ENCODE results near the gene HRAS. TPM values are rescaled to one million over a fixed set of nuclear protein-coding genes. Genes with fewer than 3 reads are reported as not detected.

The HRAS gene
- total and polyA plus RNA-seq, 2 of the 13 experiments (the other 11 are each of a cell fraction or from before 2014, with no cell fraction given): 32.9 to 50.0 TPM

DNA sequence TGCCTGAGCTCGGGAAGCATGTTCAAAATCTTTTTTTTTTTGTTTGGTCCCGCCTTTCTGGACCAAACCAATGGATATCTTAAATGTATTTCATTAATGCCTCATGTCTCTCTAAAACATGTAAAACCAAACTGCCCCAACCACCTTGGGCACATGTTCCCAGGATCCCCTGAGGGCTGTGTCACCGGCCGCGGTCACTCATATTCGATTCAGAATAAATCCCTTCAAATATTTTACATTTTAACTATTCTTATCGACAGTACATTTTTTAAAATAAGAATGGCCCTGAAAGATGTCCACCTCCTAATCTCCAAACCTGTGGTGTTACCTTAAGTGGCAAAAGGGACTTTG, 30.4 kb downstream of the HRAS start:
- DNase-seq (ENCODE audit: low spot score) (no peak), ATAC-seq (no peak), FAIRE-seq (no peak)
- in situ Hi-C loops (cut with HindIII; ENCODE audit: extremely low pct_ligation_motif_present, low pct_unique_long_range_greater_than_20kb) (no loop called here), intact Hi-C loops (cut with micrococcal nuclease; ENCODE audit: unreplicated experiment) (no loop called here)
- no TSS peak for BruUV-seq (replicated peaks)
- H3K4me1 ChIP-seq (ENCODE audit: insufficient read depth, low read length): peaks cover 21% of the 10 kb centered on the region
- H3K4me3 ChIP-seq (replicated peaks in 1 of 3; ENCODE audit: insufficient read depth in 1 of 3, low read depth in 2 of 3, low read length in 3 of 3): peak overlapping the region; percentile 54 to 96 (median 70); a peak in 4 of 6 replicates
- H3K9ac ChIP-seq (ENCODE audit: insufficient read depth, low read depth, low read length): peak overlapping the region; percentile 97; the same call in 1 of the 2 replicates
- no peaks in the 10 kb centered on the region for H3K9me3 ChIP-seq (ENCODE audit: low read length)
- no peaks in the 10 kb centered on the region for H3K27me3 ChIP-seq (ENCODE audit: control insufficient read depth in 1 of 2, insufficient read depth in 2 of 2, low read length in 2 of 2)
- peaks cover 15 to 33% of the 10 kb centered on the region in 2 experiments; a peak in 4 of 5 replicates for H3K36me3 ChIP-seq (replicated peaks in 1 of 2; ENCODE audit: control insufficient read depth in 1 of 2, insufficient read depth in 2 of 2, low read length in 2 of 2)
- TF ChIP-seq, protein P1, sequence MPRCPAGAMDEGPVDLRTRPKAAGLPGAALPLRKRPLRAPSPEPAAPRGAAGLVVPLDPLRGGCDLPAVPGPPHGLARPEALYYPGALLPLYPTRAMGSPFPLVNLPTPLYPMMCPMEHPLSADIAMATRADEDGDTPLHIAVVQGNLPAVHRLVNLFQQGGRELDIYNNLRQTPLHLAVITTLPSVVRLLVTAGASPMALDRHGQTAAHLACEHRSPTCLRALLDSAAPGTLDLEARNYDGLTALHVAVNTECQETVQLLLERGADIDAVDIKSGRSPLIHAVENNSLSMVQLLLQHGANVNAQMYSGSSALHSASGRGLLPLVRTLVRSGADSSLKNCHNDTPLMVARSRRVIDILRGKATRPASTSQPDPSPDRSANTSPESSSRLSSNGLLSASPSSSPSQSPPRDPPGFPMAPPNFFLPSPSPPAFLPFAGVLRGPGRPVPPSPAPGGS (CRISPR knock-in tag; IDR thresholded peaks at IDR 0.05): no peak
- no peak for TF ChIP-seq ZNF781 (CRISPR knock-in tag; IDR thresholded peaks at IDR 0.05; ENCODE audit: borderline replicate concordance, not compliant biosample characterization)
- H2AFZ ChIP-seq (ENCODE audit: low read length): no peak overlapping the region
- WGBS (ENCODE audit: low lambda C conversion rate): 94% methylated on average over 7 of the region's 7 CpGs
- H3K79me2 ChIP-seq (ENCODE audit: insufficient read depth, low read length): peaks cover 28% of the 10 kb centered on the region
- no peak overlapping the region for H3K27ac ChIP-seq (ENCODE audit: extremely low read length, insufficient read depth, low read length)
- H4K20me1 ChIP-seq (ENCODE audit: insufficient read depth, low read length): no peaks in the 10 kb centered on the region
- H3K4me2 ChIP-seq (ENCODE audit: low read depth, low read length): peak overlapping the region; percentile 96
- CTCF ChIA-PET (ENCODE audit: low intra/inter-chr PET ratio, low total read pairs): interaction anchor here (2.9 kb wide), 1 partner anchor 14 kb away, joined by 11 read pairs; no protein-coding TSS in a partner anchor
- POLR2A ChIA-PET: interaction anchor here (2.1 kb wide), 1 partner anchor 89 kb away, joined by 7 read pairs; the partner anchor contains the start of gene SIGIRR

DNA sequence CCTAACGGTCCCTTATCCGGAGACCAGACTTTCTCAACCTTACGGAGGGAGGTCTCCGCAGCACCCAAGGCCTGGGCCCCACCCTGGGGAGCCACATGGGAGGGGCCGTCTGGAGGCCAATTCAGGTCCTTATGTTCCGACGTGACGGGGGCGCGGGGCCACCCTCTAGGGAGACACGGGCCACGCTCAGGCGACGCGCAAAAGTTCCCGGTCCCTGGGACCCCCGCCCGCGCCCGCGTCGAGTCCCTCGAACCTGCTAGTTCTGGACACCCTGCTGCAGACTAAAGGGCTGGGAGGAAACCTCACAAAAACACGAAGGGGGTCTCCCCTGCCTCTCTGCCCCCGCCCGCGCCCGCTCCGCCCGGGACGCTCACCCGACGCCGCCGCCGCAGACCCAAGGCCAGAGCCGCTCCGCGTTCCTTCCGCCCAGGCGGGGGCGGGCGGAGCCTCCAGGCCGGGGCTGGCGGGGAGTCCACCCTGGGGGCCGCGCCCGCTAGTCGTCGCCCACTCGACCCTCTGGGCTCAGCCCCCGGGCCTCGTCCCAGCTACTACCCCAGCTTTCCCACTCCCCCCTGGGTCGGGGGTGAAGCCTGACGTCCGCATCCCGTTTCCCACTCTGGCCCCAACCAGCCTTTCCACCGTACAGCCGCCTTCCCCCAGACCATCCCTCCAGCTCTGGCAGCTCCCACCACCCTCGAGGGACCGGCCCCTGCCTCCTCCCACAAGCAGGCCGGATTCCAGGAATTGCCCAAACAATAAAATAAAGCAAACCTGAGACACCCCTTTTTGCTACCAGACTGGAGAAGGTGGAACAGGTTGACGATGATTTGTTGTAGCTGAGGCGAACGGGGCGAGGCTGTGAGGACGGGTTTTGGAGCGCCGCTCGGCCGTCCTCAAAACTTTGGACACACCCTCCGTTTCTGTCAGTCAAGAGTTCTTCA, 31.1 kb downstream of the HRAS start:
- H3K9ac ChIP-seq (ENCODE audit: insufficient read depth, low read depth, low read length): no peak overlapping the region
- no peak overlapping the region for H3K4me2 ChIP-seq (ENCODE audit: low read depth, low read length)
- ChIA-PET POLR2A (no interaction called here), CTCF (ENCODE audit: low intra/inter-chr PET ratio, low total read pairs) (no interaction called here)
- 97% methylated on average over 57 of the region's 72 CpGs for WGBS (ENCODE audit: low lambda C conversion rate)
- FAIRE-seq (no peak), DNase-seq (ENCODE audit: low spot score) (no peak), ATAC-seq (no peak)
- peaks cover 28% of the 10 kb centered on the region for H3K79me2 ChIP-seq (ENCODE audit: insufficient read depth, low read length)
- H3K36me3 ChIP-seq (replicated peaks in 1 of 2; ENCODE audit: control insufficient read depth in 1 of 2, insufficient read depth in 2 of 2, low read length in 2 of 2): peaks cover 18 to 37% of the 10 kb centered on the region in 2 experiments
- H4K20me1 ChIP-seq (ENCODE audit: insufficient read depth, low read length): no peaks in the 10 kb centered on the region
- no peaks in the 10 kb centered on the region for H3K27me3 ChIP-seq (ENCODE audit: control insufficient read depth in 1 of 2, insufficient read depth in 2 of 2, low read length in 2 of 2)
- in situ Hi-C loops (cut with HindIII; ENCODE audit: extremely low pct_ligation_motif_present, low pct_unique_long_range_greater_than_20kb) (no loop called here), intact Hi-C loops (cut with micrococcal nuclease; ENCODE audit: unreplicated experiment) (no loop called here)
- peaks cover 21% of the 10 kb centered on the region for H3K4me1 ChIP-seq (ENCODE audit: insufficient read depth, low read length)
- no peaks in the 10 kb centered on the region for H3K9me3 ChIP-seq (ENCODE audit: low read length)
- no TSS peak for BruUV-seq (replicated peaks)
- H3K27ac ChIP-seq (ENCODE audit: extremely low read length, insufficient read depth, low read length): no peak overlapping the region
- TF ChIP-seq, protein P2, sequence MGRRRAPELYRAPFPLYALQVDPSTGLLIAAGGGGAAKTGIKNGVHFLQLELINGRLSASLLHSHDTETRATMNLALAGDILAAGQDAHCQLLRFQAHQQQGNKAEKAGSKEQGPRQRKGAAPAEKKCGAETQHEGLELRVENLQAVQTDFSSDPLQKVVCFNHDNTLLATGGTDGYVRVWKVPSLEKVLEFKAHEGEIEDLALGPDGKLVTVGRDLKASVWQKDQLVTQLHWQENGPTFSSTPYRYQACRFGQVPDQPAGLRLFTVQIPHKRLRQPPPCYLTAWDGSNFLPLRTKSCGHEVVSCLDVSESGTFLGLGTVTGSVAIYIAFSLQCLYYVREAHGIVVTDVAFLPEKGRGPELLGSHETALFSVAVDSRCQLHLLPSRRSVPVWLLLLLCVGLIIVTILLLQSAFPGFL (CRISPR knock-in tag; IDR thresholded peaks at IDR 0.05): no peak
- peak; percentile 32 for TF ChIP-seq AGO1 (IDR thresholded peaks at IDR 0.05; ENCODE audit: low read depth, low read length, poor library complexity, severe bottlenecking)
- TF ChIP-seq XRCC5 (optimal IDR thresholded peaks at IDR 0.05; ENCODE audit: low read length): no peak
- no peak for TF ChIP-seq ZSCAN31 (CRISPR knock-in tag; IDR thresholded peaks at IDR 0.05; ENCODE audit: low read depth)
- TF ChIP-seq MTF1 (CRISPR knock-in tag; IDR thresholded peaks at IDR 0.05): no peak
- TF ChIP-seq RBFOX2 (IDR thresholded peaks at IDR 0.05; ENCODE audit: low read depth, low read length): peak; percentile 48
- no peak for TF ChIP-seq MAF1 (CRISPR knock-in tag; IDR thresholded peaks at IDR 0.05; ENCODE audit: borderline replicate concordance)
- peak; percentile 80 for TF ChIP-seq AGO2 (optimal IDR thresholded peaks at IDR 0.05; ENCODE audit: low read depth, low read length)
- TF ChIP-seq POLR2A (IDR thresholded peaks at IDR 0.05; ENCODE audit: insufficient read depth in 1 of 2, low read depth in 2 of 2, low read length in 2 of 2): 0 out of 4 replicates have a peak, but pooled peaks of 1 of the 2 experiments have one; percentile 11
- no peak overlapping the region for H3K4me3 ChIP-seq (replicated peaks in 1 of 3; ENCODE audit: insufficient read depth in 1 of 3, low read depth in 2 of 3, low read length in 3 of 3)
- H2AFZ ChIP-seq (ENCODE audit: low read length): no peak overlapping the region
